Stimulated activated CD4-positive, alpha-beta T cell treated with anti-CD3 and anti-CD28 coated beads, Interleukin-4, amount 100 ng/mL, for 24 hours (primary cell): ENCODE data around the gene FANCE.
"Not testable (repeated sequence)": the region's sequence is repeated elsewhere in the genome, so short reads cannot be mapped to it uniquely, and the experiment has no call there.

Experiments used
- DNase-seq: peaks from one replicate; pipeline ENCODE4 v3.0.0-alpha.2; 2020

FANCE gene

GRCh38 chr6:35500782-35501181 is 48.6 kb downstream of the FANCE start:
- DNase-seq: no peak

- no peak for DNase-seq
Measured at GRCh38 chr6:35501784-35502183, 49.6 kb downstream of the FANCE start.

GRCh38 chr6:35503534-35503933 is 51.4 kb downstream of the FANCE start:
- DNase-seq: no peak

- DNase-seq: no peak
Measured at GRCh38 chr6:35505999-35506412, 53.9 kb downstream of the FANCE start.

DNA sequence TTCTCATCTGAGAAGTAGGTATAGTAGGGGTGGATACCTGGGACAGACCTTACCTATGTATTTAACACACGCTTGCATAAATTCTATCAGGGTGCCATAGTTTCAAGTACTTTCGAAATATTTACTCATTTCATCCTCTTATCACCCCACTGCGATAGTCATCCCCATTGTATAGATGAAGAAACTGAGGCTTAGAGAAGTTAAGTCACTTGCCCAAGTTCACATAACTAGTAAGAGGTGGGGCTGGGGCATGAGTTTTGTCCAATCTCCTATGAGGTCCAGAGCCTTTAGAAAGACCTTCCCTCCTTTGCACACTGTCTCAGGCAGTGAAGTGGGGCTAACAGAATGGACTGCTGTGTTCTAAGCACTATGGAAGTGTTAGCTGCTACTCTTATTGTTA is 54.4 kb downstream of the FANCE start:
- DNase-seq: no peak

DNA sequence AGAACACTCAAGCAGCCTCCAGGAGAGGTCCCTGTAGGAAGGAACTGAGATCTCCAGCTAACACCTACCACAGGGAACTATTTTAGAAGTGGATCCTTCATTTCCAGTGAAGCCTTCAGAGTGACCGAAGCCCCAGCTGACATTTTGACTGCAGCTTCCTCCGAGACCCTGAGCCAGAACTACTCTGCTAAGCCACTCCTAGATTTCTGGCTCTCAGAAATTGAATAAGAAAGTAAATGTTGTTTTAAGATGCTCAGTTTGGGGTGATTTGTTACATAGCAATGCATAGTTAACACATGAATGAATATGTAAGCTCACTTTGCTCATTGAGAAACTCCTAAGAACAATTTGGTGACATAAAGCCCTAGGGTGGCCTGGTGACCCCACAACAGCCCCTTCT is 55.1 kb downstream of the FANCE start:
- DNase-seq: no peak

- DNase-seq: no peak
Measured at GRCh38 chr6:35508027-35508426, 55.9 kb downstream of the FANCE start.

- no peak for DNase-seq
Measured at GRCh38 chr6:35508542-35508941, 56.4 kb downstream of the FANCE start.

DNA sequence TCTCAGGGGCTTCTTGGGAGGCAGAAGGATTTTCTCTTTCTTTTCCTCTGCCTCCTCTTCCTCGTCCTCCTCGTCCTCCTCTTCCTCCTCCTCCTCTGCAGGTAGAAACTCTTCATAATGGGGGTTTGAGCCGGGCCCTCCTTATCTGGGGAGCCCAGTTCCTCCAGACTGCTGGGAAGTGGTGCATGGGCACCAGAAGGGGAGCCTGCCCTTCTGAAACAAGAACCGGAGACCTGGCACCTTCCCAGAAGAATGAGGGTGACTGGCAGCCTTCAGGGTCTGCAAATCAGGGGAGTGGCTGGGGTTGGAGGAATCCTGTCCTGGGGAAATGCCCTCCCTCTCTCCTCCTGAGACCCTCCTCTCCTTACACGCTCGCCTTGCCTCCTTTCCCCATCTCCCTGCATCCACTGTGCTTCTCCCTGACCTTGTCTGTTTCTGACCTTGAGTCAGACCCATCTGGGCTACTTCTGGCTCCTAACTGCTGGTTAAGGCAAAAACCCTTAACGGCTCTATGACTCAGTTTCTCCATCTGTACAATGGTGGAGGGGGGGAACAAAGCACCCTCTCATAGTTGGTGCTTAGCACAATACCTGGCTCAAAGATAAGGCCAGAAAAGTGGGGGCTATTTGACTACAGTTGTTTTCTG is 58.9 kb downstream of the FANCE start:
- DNase-seq: no peak

GRCh38 chr6:35511562-35511941 is 59.4 kb downstream of the FANCE start:
- no peak for DNase-seq

- DNase-seq: no peak
Measured at GRCh38 chr6:35512006-35512405, 59.9 kb downstream of the FANCE start.

GRCh38 chr6:35512740-35513139 is 60.6 kb downstream of the FANCE start, which contains the start of gene TULP1:
TULP1 (minus strand) TSS chr6:35512896; CDS start chr6:35512858, 38 bp downstream.
- DNase-seq: no peak

DNA sequence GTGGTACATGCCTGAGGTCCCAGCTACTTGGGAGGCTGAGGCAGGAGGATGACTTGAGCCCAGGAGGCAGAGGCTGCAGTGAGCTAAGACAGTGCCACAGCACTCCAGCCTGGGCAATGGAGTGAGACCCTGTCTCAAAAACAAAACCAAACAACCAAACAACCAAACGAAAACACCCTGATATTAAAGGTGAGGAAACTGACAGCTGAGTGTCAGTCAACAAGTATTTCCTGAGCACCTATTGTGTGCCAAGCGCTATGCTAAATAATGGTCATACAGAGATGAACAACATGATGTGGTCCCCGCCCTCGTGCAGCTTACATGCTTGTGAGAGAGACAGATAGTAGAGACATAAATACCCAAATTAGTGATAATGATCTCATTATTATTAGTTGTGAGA is 62.4 kb downstream of the FANCE start:
- DNase-seq: no peak

- DNase-seq: not testable (repeated sequence)
Measured at GRCh38 chr6:35515939-35516338, 63.8 kb downstream of the FANCE start.
